Measurements from ENCODE around the gene SGCA. TPM values are rescaled to one million over a fixed set of nuclear protein-coding genes. Genes with fewer than 3 reads are reported as not detected.

Gene SGCA
- total RNA-seq, 1 experiment from 2014 or later, result not detected

DNA sequence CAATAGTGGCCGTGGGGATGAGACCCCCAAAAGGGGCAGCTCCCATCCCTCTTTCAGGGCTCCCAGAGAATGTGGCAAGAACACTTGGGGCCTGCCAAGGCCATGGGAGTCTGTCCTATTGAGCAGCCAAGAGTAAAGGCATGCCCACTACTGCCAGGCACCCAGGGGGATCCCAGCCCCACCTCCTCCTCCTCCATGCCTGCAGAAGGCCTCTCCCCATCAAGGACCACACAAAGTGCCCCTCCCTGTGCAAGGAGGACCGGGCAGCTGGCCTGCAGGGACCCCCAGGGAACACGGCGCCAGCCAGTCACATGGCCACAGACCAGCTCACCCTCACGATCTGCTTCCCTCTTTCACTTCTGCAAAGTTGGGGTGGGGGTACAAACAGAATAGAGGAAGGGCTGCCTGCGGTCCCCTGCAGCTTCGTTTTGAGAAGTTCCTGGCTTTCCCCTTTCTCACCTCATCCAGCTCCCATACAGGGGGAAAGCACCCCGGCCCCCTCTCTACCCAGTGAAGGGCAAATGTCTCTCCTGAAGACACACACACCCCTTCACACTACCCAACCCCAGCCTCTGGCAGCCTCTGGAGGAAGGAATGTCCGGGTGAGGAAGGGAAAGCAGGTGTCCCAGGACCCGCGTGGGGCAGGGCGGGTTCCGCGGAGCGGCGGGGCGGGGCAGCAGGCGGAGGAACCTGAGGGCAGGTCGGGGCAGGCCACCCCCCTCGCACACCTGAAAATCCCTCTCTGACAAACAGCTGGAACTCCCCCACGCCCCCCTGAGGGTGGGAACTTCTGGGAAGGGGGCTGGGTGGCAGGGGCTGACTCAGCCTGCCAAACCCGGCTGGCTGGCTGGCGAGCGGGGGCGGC is 17.3 kb upstream of the SGCA start:
- no TSS peak for BruUV-seq (replicated peaks)
- H3K4me1 Mint-ChIP-seq (ENCODE audit: insufficient read depth, unreplicated experiment), result peaks cover 39% of the 10 kb centered on the region
- DNase-seq (ENCODE audit: unreplicated experiment), result peak; percentile 80
- POLR2A ChIA-PET, result interaction anchor here (0.6 to 5.7 kb wide), 12 partner anchors 13 to 248 kb away, joined by 3 to 35 read pairs (median 6); partner anchors contain the start of gene PDK2
- no peaks in the 10 kb centered on the region for H3K9me3 Mint-ChIP-seq (ENCODE audit: unreplicated experiment)
- H3K27me3 Mint-ChIP-seq (ENCODE audit: insufficient read depth, unreplicated experiment), result no peaks in the 10 kb centered on the region
- intact Hi-C loops (cut with micrococcal nuclease), result no loop called here
- H3K27ac Mint-ChIP-seq (ENCODE audit: low read depth, unreplicated experiment), result peak overlapping the region; percentile 89
- TF ChIP-seq, protein P1, sequence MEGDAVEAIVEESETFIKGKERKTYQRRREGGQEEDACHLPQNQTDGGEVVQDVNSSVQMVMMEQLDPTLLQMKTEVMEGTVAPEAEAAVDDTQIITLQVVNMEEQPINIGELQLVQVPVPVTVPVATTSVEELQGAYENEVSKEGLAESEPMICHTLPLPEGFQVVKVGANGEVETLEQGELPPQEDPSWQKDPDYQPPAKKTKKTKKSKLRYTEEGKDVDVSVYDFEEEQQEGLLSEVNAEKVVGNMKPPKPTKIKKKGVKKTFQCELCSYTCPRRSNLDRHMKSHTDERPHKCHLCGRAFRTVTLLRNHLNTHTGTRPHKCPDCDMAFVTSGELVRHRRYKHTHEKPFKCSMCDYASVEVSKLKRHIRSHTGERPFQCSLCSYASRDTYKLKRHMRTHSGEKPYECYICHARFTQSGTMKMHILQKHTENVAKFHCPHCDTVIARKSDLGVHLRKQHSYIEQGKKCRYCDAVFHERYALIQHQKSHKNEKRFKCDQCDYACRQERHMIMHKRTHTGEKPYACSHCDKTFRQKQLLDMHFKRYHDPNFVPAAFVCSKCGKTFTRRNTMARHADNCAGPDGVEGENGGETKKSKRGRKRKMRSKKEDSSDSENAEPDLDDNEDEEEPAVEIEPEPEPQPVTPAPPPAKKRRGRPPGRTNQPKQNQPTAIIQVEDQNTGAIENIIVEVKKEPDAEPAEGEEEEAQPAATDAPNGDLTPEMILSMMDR (IDR thresholded peaks at IDR 0.05; ENCODE audit: unreplicated experiment), result peak; percentile 11
- peaks cover 13% of the 10 kb centered on the region for H3K36me3 Mint-ChIP-seq (ENCODE audit: insufficient read depth, unreplicated experiment)
- peak overlapping the region; percentile 82 for H3K4me3 Mint-ChIP-seq (ENCODE audit: unreplicated experiment)
- CTCF ChIA-PET, result interaction anchor here (1.0 to 1.6 kb wide), 9 partner anchors 9 to 56 kb away, joined by 3 to 12 read pairs (median 5); no protein-coding TSS in a partner anchor

DNA sequence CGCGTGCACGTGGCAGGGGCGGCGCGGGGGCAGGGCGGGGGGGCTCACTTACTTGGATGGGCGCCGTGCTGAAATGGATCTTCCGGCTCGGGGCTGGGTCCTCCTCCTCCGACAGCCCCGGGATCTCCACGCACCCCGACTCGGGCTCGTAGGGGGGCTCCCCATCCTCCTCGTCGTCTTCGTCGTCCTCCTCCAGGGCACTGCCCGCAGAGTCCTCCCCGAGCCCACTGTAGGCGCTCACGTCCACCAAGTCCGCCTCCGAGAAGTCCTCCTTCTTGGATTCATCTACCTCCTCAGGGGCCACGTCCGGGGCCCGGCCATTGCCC is 16.8 kb upstream of the SGCA start:
- intact Hi-C loops (cut with micrococcal nuclease), result no loop called here
- ChIA-PET CTCF (interaction anchor here (1.0 to 4.2 kb wide), 6 partner anchors 9 to 56 kb away, joined by 3 to 36 read pairs (median 5); no protein-coding TSS in a partner anchor), POLR2A (interaction anchor here (1.1 to 5.7 kb wide), 8 partner anchors 12 to 247 kb away, joined by 3 to 35 read pairs (median 9); partner anchors contain the start of gene PDK2)
- peak overlapping the region; percentile 89 for H3K27ac Mint-ChIP-seq (ENCODE audit: low read depth, unreplicated experiment)
- peaks cover 44% of the 10 kb centered on the region for H3K4me1 Mint-ChIP-seq (ENCODE audit: insufficient read depth, unreplicated experiment)
- H3K27me3 Mint-ChIP-seq (ENCODE audit: insufficient read depth, unreplicated experiment), result no peaks in the 10 kb centered on the region
- peak overlapping the region; percentile 82 for H3K4me3 Mint-ChIP-seq (ENCODE audit: unreplicated experiment)
- TF ChIP-seq, protein P1 (IDR thresholded peaks at IDR 0.05; ENCODE audit: unreplicated experiment), result no peak
- H3K9me3 Mint-ChIP-seq (ENCODE audit: unreplicated experiment), result no peaks in the 10 kb centered on the region
- no TSS peak for BruUV-seq (replicated peaks)
- DNase-seq (ENCODE audit: unreplicated experiment), result no peak
- peaks cover 9% of the 10 kb centered on the region for H3K36me3 Mint-ChIP-seq (ENCODE audit: insufficient read depth, unreplicated experiment)

- ChIA-PET POLR2A (interaction anchor here (0.7 to 5.7 kb wide), 9 partner anchors 12 to 247 kb away, joined by 3 to 35 read pairs (median 7); partner anchors contain the start of gene PDK2), CTCF (interaction anchor here (0.6 to 4.2 kb wide), 6 partner anchors 12 to 124 kb away, joined by 3 to 36 read pairs (median 4); partner anchors contain the start of gene PDK2)
- no TSS peak for BruUV-seq (replicated peaks)
- Mint-ChIP-seq H3K27me3 (ENCODE audit: insufficient read depth, unreplicated experiment) (no peaks in the 10 kb centered on the region), H3K4me3 (ENCODE audit: unreplicated experiment) (peak overlapping the region; percentile 82), H3K4me1 (ENCODE audit: insufficient read depth, unreplicated experiment) (peaks cover 42% of the 10 kb centered on the region), H3K36me3 (ENCODE audit: insufficient read depth, unreplicated experiment) (peaks cover 2% of the 10 kb centered on the region), H3K27ac (ENCODE audit: low read depth, unreplicated experiment) (no peak overlapping the region), H3K9me3 (ENCODE audit: unreplicated experiment) (no peaks in the 10 kb centered on the region)
- TF ChIP-seq, protein P1 (IDR thresholded peaks at IDR 0.05; ENCODE audit: unreplicated experiment), result no peak
- DNase-seq (ENCODE audit: unreplicated experiment), result peak; percentile 50
- intact Hi-C loops (cut with micrococcal nuclease), result no loop called here
These were observed 16.1 kb upstream of the SGCA start for GRCh38 chr17:50149417-50150353.
